Stimulated activated naive CD8-positive, alpha-beta T cell treated with anti-CD3 and anti-CD28 coated beads, Interleukin-15, Interleukin-2, amounts not matched to agents 100 ng/mL and 50 ng/mL, for 24 hours (primary cell): ENCODE data around the gene HES1.

ENCODE experiments used
- H3K27ac Mint-ChIP-seq: one replicate; pipeline ENCODE4 v1.8.0; 2021; ENCODE audit warnings: mild to moderate bottlenecking, mixed read lengths
- H3K27me3 Mint-ChIP-seq: one replicate; pipeline ENCODE4 v1.8.0; 2021; ENCODE audit warnings: mixed read lengths
- H3K36me3 Mint-ChIP-seq: one replicate; pipeline ENCODE4 v1.8.0; 2021; ENCODE audit warnings: low read depth, mixed read lengths
- H3K4me1 Mint-ChIP-seq: one replicate; pipeline ENCODE4 v1.8.0; 2021; ENCODE audit warnings: low read depth, mixed read lengths
- H3K4me3 Mint-ChIP-seq: one replicate; pipeline ENCODE4 v1.8.0; 2021; ENCODE audit warnings: mild to moderate bottlenecking, mixed read lengths
- H3K9me3 Mint-ChIP-seq: one replicate; pipeline ENCODE4 v1.8.0; 2021; ENCODE audit warnings: mixed read lengths

The HES1 gene

DNA sequence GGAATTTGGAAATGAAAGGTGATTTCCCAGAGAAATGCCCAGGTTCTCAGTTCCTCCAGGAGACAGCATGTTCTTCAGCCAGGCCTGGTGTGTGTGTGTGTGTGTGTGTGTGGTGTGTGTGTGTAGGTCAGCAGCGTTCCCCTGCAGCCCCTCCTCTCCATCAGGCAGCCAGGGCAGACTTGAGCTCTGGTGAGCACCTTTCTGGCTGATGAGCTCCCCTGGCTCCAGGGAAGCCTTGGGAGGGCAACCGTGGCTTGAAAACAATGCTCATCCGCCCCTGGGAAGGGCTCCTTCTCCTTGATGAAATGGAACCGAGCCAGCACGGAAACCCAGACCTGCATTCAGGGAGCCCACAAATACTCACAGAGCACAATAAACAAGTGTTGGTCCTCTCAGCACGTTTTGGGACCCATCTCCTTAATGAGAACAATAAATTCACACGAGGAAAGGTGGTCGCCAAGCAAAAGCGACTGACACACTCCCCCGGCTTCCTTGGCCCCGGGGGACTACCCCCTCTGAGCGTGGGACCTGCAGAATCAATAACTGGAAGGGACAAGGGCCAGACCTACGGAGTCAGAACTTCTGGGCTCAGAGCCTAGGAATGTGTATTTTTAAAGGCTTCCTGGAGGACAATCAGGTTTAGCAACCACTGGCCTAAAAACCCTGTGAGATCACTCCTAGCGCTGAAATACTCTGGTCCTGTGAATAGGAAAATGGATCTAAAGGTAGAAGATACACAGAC, 38.6 kb upstream of the HES1 start:
- Mint-ChIP-seq H3K36me3 (no peaks in the 10 kb centered on the region), H3K9me3 (no peaks in the 10 kb centered on the region), H3K27me3 (peaks cover 9% of the 10 kb centered on the region), H3K27ac (no peak overlapping the region), H3K4me1 (peaks cover 35% of the 10 kb centered on the region), H3K4me3 (no peak overlapping the region)

DNA sequence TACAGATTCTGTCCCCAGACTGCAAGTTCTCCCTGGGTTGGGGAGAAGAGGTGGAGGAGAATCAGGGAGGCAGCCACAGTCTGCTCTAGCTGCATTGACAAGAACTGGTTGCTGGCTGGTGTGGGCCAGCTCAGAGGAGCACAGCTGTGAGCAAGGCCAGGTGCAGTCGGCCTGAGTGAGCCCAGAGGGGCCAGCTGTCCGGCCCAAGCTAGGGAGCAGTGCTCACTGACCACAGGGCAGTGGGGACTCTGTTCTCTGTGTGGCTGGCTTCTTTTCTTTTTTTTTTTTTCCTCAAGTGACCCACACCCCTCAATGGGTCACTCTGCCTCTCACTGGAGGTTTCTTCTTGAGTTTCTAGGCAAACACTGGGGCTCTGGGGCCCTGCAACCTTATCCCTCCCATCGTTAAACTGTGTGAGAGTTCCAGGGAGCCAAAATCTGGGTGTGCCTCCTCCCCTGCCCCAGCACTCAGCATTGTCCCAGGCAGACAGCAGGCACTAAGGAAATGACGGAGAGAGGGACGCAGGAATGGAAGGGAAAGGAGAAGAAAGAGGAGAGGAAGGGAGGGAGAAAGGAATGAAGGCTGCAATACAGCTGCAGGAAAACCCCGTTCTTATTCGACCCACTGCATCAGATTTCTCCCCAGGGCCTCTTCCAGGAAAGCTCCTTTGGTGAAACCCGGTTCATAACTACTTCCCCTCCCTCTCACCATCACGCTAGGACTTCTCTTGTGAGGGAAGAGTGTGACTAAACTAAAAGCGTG, 37.7 kb upstream of the HES1 start:
- no peaks in the 10 kb centered on the region for H3K9me3 Mint-ChIP-seq
- H3K36me3 Mint-ChIP-seq, result no peaks in the 10 kb centered on the region
- H3K4me3 Mint-ChIP-seq, result no peak overlapping the region
- peaks cover 9% of the 10 kb centered on the region for H3K27me3 Mint-ChIP-seq
- H3K4me1 Mint-ChIP-seq, result peaks cover 44% of the 10 kb centered on the region
- no peak overlapping the region for H3K27ac Mint-ChIP-seq

DNA sequence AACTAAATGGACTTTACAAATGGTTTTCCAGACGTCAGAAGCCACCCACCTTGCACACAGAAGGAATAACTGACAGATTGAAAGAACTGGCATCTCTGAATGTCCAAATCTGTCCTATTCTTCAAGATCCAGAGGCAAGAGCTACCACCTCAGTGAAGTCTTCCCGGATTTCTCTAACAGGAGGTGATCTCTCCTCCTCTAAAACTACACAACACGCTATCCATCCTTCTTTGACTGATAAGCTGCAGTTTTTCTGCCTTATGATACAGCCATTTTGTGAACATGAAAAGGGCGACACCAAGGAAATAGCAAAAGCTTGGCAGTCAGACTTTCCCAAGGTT, 37.1 kb upstream of the HES1 start:
- H3K9me3 Mint-ChIP-seq, result no peaks in the 10 kb centered on the region
- H3K4me3 Mint-ChIP-seq, result no peak overlapping the region
- peaks cover 50% of the 10 kb centered on the region for H3K4me1 Mint-ChIP-seq
- H3K27me3 Mint-ChIP-seq, result peaks cover 11% of the 10 kb centered on the region
- H3K36me3 Mint-ChIP-seq, result no peaks in the 10 kb centered on the region
- no peak overlapping the region for H3K27ac Mint-ChIP-seq

DNA sequence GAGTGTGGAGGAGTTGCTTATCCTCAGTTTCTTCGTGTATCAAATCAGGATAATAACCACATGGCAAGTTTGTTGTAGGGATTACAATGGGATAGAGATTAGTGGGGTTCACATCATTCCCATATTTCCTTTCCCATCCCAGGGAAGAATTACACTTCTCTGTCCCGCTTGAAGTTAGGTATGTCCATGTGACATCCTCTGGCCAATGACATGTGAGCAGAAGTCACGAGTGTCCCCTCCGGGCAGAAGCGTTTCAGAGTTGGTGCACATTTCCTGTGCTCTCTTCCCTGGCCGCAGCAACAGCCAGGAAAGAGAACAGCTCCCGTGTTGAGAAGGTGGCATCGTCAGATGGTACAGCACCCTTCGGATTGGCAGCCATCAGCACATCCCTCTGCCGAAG, 36.7 kb upstream of the HES1 start:
- Mint-ChIP-seq H3K36me3 (no peaks in the 10 kb centered on the region), H3K4me1 (peaks cover 52% of the 10 kb centered on the region), H3K4me3 (no peak overlapping the region), H3K27ac (no peak overlapping the region), H3K27me3 (peaks cover 13% of the 10 kb centered on the region), H3K9me3 (no peaks in the 10 kb centered on the region)

DNA sequence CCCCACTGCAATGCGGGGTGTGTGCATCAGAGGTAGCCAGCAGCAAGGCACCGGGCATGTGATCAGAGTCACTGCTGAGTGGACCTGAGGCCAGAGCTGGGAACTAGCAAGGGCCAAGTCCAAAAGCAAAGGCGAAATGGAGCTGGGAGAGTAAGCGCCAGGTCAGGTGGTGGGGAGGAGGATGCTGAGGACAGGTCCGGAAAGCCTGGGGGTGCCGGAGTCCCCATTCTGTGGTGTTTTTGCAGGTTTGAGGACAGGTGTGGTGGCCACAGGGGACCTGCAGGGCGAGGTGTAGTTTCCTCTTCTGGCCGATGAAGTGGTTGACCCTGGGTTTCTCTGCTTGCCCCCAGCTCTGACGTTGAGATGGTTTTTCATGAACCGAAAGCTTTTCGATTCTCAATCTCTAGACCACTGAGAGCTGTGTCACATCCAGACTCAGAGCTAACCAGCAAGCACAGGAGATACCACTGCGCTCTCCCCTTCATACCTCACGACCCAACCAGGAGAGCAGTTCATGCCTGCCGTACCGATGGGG, 35.0 kb upstream of the HES1 start:
- peaks cover 47% of the 10 kb centered on the region for H3K4me1 Mint-ChIP-seq
- no peaks in the 10 kb centered on the region for H3K9me3 Mint-ChIP-seq
- no peak overlapping the region for H3K27ac Mint-ChIP-seq
- no peaks in the 10 kb centered on the region for H3K36me3 Mint-ChIP-seq
- no peak overlapping the region for H3K4me3 Mint-ChIP-seq
- peaks cover 22% of the 10 kb centered on the region for H3K27me3 Mint-ChIP-seq

DNA sequence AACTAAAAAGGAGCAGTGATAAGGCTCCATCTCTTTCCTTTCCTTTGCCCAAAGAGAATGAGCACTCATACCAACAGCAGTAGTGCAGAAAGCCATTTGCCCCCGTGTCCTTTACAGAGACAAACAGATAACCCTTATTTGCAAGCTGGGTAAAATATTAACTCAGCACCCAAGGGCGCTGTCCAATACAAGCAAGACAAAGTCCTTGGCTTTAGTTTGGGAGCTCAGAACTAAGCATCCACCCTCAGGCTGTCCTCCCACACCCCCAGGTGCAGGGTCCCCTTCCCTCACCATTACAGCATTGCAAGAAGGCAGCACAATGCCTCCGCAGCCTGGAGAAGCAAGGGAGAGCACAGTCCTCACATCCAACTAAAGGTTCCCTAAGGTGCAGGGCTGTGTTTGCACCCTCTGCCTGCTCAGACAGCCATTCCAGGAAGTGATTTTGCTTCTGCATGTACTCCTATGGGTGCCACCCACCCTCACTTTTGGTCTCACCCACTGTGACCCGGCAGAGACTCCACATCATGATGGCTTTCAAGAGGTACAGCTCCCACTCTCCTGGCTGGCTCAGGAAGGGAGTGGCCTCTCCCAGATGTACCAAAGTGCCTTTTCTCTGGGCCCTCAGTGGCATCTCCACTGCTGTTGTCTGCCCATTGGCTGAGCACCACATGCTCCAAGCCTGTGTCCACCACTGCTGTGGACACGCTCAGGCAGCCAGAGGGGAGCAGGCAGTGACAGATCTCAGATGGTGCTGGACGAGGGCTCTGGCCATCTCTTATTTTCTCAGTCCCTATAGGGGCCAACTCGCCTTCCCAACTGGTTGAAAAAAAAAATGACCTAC, 34.1 kb upstream of the HES1 start:
- Mint-ChIP-seq H3K36me3 (no peaks in the 10 kb centered on the region), H3K4me1 (peaks cover 53% of the 10 kb centered on the region), H3K27me3 (peaks cover 23% of the 10 kb centered on the region), H3K4me3 (no peak overlapping the region), H3K27ac (no peak overlapping the region), H3K9me3 (no peaks in the 10 kb centered on the region)

DNA sequence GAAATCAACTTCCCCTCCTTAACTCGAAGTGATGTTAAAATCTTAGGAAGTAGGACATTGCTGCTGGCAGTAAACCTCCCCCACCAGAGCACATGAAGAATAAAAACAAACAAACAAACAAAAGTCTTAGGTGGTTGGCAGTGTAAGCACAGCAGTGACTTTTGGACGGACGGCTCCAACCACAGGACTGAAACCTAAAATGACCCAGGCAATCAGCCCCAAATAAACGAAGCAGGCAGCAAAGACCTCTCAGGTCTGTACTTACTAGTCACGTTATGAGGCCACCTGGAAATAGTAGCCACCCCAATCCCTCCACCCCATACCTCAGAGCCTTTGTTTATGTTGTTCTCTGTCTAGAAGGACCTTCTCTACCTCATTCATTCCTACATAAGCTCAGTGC, 33.5 kb upstream of the HES1 start:
- peaks cover 55% of the 10 kb centered on the region for H3K4me1 Mint-ChIP-seq
- no peak overlapping the region for H3K4me3 Mint-ChIP-seq
- no peaks in the 10 kb centered on the region for H3K36me3 Mint-ChIP-seq
- peaks cover 23% of the 10 kb centered on the region for H3K27me3 Mint-ChIP-seq
- H3K27ac Mint-ChIP-seq, result no peak overlapping the region
- no peaks in the 10 kb centered on the region for H3K9me3 Mint-ChIP-seq

DNA sequence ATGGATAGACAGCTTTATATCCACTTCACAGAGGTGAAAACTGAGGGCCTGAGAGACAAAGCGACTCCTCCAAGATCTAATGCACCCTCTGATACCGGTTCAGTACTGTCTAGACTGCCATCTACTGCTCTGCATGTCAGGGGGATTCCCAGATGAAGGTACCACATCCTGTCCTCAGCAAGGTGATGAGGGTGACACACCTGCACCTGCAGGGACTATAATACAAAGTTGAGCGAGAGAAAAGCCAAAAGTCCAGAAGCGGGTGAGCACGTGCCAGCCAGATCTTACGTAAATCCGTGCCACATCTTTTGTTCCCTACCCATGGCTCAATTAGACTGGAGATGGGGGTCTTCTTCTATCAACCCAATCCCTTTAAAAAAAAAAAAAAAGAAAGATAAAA, 32.4 kb upstream of the HES1 start:
- Mint-ChIP-seq H3K4me3 (peak overlapping the region; percentile 25), H3K9me3 (no peaks in the 10 kb centered on the region), H3K4me1 (peaks cover 54% of the 10 kb centered on the region), H3K27ac (peak overlapping the region; percentile 63), H3K36me3 (no peaks in the 10 kb centered on the region), H3K27me3 (peaks cover 28% of the 10 kb centered on the region)

DNA sequence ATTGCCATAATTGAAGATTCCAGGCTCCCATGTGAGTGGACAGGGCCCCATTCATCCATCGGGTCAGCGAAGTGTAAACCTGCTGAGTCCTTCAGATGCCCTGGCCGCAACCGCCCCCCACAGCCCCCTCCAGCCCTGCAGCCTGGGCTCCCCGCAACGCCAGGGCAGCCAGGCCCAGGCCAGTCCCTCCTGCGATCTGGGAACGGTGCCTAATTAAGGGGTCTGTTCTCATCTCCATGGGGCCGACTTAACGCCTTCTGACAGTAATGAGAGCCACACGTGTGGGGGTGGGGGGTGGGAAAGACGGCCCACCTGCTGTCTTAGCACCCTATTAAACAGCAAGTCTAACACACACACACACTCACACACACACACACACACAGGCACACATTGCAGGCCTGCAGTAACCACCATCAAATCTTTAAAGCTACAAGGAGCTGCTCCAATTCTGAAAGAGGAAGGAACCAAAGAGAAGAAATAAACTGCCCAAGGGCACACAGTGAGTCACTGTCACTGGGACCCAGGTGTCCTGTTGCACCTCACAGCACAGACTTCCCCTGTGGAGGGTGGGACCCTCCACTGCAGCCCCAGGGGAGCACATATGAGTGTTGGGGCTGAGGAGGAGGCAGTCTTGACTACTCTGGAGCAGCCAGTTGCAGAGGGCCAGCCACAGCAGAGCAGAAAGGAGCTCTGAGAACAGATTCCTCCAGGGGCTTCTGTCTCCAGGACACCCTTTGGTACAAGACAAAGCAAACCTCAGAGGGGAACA, 31.8 kb upstream of the HES1 start:
- Mint-ChIP-seq H3K4me3 (peak overlapping the region; percentile 23), H3K27ac (no peak overlapping the region), H3K27me3 (peaks cover 32% of the 10 kb centered on the region), H3K36me3 (no peaks in the 10 kb centered on the region), H3K9me3 (no peaks in the 10 kb centered on the region), H3K4me1 (peaks cover 50% of the 10 kb centered on the region)

DNA sequence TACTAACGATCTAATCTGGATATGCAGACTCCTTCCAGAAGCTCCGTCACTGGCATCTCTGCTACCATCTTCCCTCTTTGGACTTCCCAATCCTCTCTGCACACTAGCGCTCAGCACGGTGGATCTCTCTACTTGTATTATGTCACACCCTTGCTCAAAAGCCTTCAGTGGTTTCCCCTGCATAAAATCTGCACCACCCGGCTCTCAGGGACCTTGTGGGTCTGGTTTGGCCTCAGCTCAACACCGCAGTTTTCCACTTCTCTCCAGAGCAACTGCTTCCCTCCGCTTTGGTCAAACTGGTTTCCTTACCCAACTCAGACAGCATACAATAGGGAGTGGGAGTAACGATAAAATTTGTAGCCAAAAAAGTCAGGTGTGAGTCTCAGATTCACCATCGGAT, 30.7 kb upstream of the HES1 start:
- Mint-ChIP-seq H3K27ac (no peak overlapping the region), H3K4me3 (no peak overlapping the region), H3K4me1 (peaks cover 53% of the 10 kb centered on the region), H3K9me3 (no peaks in the 10 kb centered on the region), H3K27me3 (peaks cover 33% of the 10 kb centered on the region), H3K36me3 (no peaks in the 10 kb centered on the region)

DNA sequence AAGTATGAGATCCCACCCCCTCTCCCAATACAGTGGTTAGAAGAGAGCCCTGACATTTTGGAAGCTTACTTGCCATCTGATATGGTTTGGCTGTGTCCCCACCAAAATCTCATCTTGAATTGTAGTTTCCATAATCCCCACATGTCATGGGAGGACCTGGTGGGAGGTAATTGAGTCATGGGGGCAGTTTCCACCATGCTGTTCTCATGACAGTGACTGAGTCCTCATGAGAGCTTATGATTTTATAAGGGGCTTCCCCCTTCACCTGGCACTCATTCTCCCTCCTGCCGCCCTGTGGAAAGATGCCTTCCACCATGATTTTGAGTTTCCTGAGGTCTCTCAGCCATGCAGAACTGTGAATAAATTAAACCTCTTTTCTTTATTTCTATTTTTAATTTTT, 28.8 kb upstream of the HES1 start:
- no peaks in the 10 kb centered on the region for H3K36me3 Mint-ChIP-seq
- peak overlapping the region; percentile 30 for H3K4me3 Mint-ChIP-seq
- H3K27me3 Mint-ChIP-seq, result peaks cover 34% of the 10 kb centered on the region
- no peaks in the 10 kb centered on the region for H3K9me3 Mint-ChIP-seq
- peaks cover 53% of the 10 kb centered on the region for H3K4me1 Mint-ChIP-seq
- peak overlapping the region; percentile 63 for H3K27ac Mint-ChIP-seq

DNA sequence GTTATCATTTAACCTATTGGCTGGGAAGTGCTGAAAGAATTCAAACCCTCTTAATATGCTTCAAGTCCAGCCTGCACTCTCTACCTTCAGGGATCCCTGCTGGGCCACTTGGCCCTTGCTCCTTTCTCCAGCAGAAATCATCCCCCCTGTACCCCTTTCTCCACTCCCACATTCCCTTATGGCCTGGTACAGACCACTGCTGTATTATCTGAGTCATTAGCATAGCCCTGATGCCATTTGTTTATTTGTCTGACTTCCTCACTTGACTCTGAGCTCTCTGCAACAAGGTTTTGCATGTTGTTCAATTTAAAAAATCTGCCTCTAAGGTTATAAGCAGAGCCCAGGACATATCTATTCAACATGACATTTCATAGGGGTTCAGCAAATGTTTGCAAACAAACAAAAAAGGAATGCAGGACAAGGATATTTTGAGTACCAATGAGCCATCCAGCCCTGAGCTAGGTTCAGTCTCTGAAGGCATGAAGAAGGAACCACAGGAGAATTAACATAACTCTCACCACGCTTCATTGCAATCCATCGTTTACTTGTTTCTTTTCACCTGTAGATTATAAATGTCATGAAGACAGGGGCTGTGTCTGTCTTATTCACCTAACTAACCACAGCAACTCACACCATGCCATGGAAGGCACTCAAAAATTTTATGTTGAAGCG, 26.6 kb upstream of the HES1 start:
- H3K27ac Mint-ChIP-seq, result no peak overlapping the region
- peaks cover 32% of the 10 kb centered on the region for H3K27me3 Mint-ChIP-seq

DNA sequence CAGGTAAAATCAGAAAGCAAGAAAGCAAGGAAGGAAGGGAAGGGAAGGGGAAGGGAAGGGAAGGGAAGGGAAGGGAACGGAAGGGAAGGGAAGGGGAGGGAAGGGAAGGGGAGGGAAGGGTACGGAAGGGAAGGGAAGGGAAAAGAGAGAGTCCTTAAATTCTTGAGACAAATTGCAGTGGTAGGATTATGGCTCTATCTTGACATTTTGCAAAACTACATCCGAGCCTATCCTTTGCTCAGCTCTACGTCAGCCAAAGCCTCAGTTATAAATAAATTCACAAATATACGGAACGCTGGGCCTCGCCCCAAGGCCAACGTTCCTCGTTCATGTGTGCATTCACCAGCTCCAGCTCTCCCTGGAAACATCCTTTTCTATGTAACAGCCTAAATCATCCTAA, 25.5 kb upstream of the HES1 start:
- Mint-ChIP-seq H3K27ac (no peak overlapping the region), H3K4me3 (no peak overlapping the region), H3K36me3 (no peaks in the 10 kb centered on the region), H3K9me3 (no peaks in the 10 kb centered on the region), H3K27me3 (peaks cover 29% of the 10 kb centered on the region), H3K4me1 (peaks cover 31% of the 10 kb centered on the region)

More for the DNA sequence above, 26.6 kb upstream of the HES1 start:
- no peaks in the 10 kb centered on the region for H3K9me3 Mint-ChIP-seq
- no peaks in the 10 kb centered on the region for H3K36me3 Mint-ChIP-seq
- no peak overlapping the region for H3K4me3 Mint-ChIP-seq
- peaks cover 34% of the 10 kb centered on the region for H3K4me1 Mint-ChIP-seq

DNA sequence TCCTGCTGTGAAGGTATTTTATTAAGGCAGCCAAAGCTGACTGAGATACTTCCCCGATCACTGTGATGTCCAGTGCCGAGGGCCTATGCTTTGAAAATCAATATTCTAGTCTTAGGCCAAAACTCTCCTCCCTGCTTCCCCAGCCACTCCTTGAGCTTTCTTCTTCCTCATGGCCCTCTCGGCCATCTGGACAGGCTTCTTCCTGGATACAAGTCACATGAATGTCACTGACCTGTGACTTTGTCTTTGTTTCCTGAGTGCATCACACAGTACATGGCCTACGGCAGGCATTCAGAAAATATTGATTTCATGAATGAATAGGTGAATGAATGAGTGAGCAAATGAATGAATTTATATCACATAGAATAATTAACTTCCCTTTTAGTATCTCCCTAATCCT, 24.6 kb upstream of the HES1 start:
- Mint-ChIP-seq H3K27me3 (peaks cover 24% of the 10 kb centered on the region), H3K4me3 (no peak overlapping the region), H3K36me3 (no peaks in the 10 kb centered on the region), H3K4me1 (peaks cover 24% of the 10 kb centered on the region), H3K9me3 (no peaks in the 10 kb centered on the region), H3K27ac (no peak overlapping the region)
